SU-DHL-6 (cell line): ENCODE measurements around the gene ARL8A.

ENCODE experiments used
- H2AFZ ChIP-seq: fragments of 200-600 bp; sonication (generic); 2 replicates; pipeline ENCODE4 v1.6.1; 2014; ENCODE audit warnings: low read depth, mild to moderate bottlenecking, moderate library complexity, mixed read lengths, antibody characterized with exemption, low read length; ENCODE audit not compliant: severe bottlenecking
- H3F3A ChIP-seq: fragments of 200-600 bp; shearing (Covaris generic); 2 replicates; pipeline ENCODE4 v1.6.0; 2016; ENCODE audit warnings: antibody characterized with exemption, mild to moderate bottlenecking; ENCODE audit not compliant: insufficient read depth
- H3K27ac ChIP-seq: fragments of 200-600 bp; sonication (generic); 2 replicates; pipeline ENCODE4 v1.5.1; 2016; ENCODE audit warnings: low read depth, mild to moderate bottlenecking, low read length, moderate library complexity, mixed read lengths
- H3K27me3 ChIP-seq: fragments of 200-600 bp; sonication (generic), shearing (Covaris generic); 2 replicates; pipeline ENCODE4 v1.6.0; 2014; ENCODE audit warnings: mild to moderate bottlenecking, low read length
- H3K36me3 ChIP-seq: fragments of 200-600 bp; sonication (generic); 2 replicates; pipeline ENCODE4 v1.6.1; 2014; ENCODE audit warnings: mild to moderate bottlenecking, low read length, mixed read lengths
- H3K4me2 ChIP-seq: fragments of 300-600, 200-600 bp; shearing (Covaris generic), sonication (generic); 2 replicates; pipeline ENCODE4 v1.6.0; 2014; ENCODE audit warnings: low read length, low read depth, mild to moderate bottlenecking; ENCODE audit not compliant: poor library complexity, severe bottlenecking
- H3K4me3 ChIP-seq: fragments of 200-600 bp; sonication (generic); 2 replicates; pipeline ENCODE4 v1.5.1; 2014; ENCODE audit warnings: antibody characterized with exemption, low read length, mild to moderate bottlenecking, mixed read lengths; ENCODE audit not compliant: insufficient read depth, poor library complexity, severe bottlenecking
- H3K79me2 ChIP-seq: fragments of 200-600 bp; sonication (generic); 2 replicates; pipeline ENCODE4 v1.6.1; 2014; ENCODE audit warnings: mild to moderate bottlenecking, low read length, moderate library complexity; ENCODE audit not compliant: insufficient read depth
- H3K9ac ChIP-seq: fragments of 200-600 bp; sonication (generic); 2 replicates; pipeline ENCODE4 v1.7.0; 2014; ENCODE audit warnings: mild to moderate bottlenecking, low read length
- H3K9me2 ChIP-seq: fragments of 200-600 bp; sonication (generic); replicated peaks from 2 replicates; pipeline ENCODE4 v1.6.1; 2014; ENCODE audit warnings: low read length; ENCODE audit not compliant: insufficient read depth
- H3K9me3 ChIP-seq: fragments of 200-600 bp; sonication (generic); 2 replicates; pipeline ENCODE4 v1.6.1; 2014; ENCODE audit warnings: low read length, mixed read lengths; ENCODE audit not compliant: insufficient read depth
- H4K20me1 ChIP-seq: fragments of 200-600 bp; sonication (generic); 2 replicates; pipeline ENCODE4 v1.6.1; 2014; ENCODE audit warnings: low read depth, mild to moderate bottlenecking, antibody characterized with exemption, low read length, moderate library complexity, mixed read lengths
- EZH2phosphoT487 ChIP-seq: fragments of 200-600 bp; sonication (generic), shearing (Covaris generic); conservative IDR thresholded peaks from 2 replicates; pipeline ENCODE4 v1.6.1; 2018; ENCODE audit warnings: mild to moderate bottlenecking, antibody characterized with exemption, low read length, moderate library complexity, mixed read lengths
- TF ChIP-seq, protein P1 (sequence below): fragments of 200-600 bp; sonication (generic); IDR thresholded peaks from one replicate; pipeline ENCODE4 v1.5.1; 2017; ENCODE audit warnings: antibody characterized with exemption, mild to moderate bottlenecking, low read length, moderate library complexity; ENCODE audit not compliant: insufficient read depth, poor library complexity, severe bottlenecking

The ARL8A gene

DNA sequence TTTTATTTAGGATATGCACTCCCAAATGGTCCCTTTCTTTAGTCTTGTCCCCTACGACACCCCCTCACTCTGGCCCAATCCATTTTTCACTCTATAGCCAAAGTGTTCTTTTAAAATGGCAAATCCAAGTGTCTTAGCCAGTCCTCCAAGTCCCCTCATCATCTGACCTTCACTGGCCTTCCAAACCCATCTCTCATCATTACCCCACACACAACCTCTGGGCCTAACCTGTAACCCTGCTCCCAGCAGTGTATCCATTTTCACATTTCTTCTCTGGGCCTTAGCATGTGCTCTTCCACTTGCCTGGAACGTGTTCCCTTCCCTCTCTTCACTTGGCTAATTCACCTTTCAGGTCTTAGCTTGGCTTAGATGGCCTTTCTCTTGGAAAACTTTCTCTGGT, 6.5 kb upstream of the ARL8A start:
- no peak overlapping the region for H3K9ac ChIP-seq
- H3K4me2 ChIP-seq: no peak overlapping the region
- H3K27me3 ChIP-seq: no peaks in the 10 kb centered on the region
- no peak overlapping the region for H2AFZ ChIP-seq
- no peaks in the 10 kb centered on the region for H3K36me3 ChIP-seq
- no peaks in the 10 kb centered on the region for H3K9me3 ChIP-seq
- TF ChIP-seq, protein P1, sequence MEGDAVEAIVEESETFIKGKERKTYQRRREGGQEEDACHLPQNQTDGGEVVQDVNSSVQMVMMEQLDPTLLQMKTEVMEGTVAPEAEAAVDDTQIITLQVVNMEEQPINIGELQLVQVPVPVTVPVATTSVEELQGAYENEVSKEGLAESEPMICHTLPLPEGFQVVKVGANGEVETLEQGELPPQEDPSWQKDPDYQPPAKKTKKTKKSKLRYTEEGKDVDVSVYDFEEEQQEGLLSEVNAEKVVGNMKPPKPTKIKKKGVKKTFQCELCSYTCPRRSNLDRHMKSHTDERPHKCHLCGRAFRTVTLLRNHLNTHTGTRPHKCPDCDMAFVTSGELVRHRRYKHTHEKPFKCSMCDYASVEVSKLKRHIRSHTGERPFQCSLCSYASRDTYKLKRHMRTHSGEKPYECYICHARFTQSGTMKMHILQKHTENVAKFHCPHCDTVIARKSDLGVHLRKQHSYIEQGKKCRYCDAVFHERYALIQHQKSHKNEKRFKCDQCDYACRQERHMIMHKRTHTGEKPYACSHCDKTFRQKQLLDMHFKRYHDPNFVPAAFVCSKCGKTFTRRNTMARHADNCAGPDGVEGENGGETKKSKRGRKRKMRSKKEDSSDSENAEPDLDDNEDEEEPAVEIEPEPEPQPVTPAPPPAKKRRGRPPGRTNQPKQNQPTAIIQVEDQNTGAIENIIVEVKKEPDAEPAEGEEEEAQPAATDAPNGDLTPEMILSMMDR: no peak
- no peak for TF ChIP-seq EZH2phosphoT487
- H3F3A ChIP-seq: peaks cover 7% of the 10 kb centered on the region; the same call in 1 of the 2 replicates
- H3K4me3 ChIP-seq: no peak overlapping the region
- H4K20me1 ChIP-seq: no peaks in the 10 kb centered on the region
- no peaks in the 10 kb centered on the region for H3K79me2 ChIP-seq
- H3K27ac ChIP-seq: no peak overlapping the region
- no peaks in the 10 kb centered on the region for H3K9me2 ChIP-seq

DNA sequence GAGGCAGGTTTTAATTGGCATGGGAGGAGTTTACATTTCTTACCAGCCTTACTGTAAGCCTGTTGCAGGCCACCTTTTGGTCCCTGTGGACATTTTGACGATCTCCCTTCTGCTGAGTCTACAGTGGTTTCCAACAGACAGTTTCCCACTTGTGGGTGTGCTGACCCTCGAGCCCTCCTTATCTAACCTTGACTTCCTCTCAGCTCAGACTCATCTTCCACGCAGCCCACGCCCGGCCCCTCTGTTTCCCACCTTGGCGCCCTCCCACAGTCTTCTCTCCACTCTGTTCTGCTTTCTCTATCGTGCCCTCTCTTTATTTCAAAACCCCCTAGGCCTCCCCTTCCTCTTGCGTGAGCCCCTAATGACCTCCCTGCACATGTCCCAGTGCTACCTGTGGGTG, 6.1 kb upstream of the ARL8A start:
- H3K36me3 ChIP-seq: no peaks in the 10 kb centered on the region
- no peaks in the 10 kb centered on the region for H4K20me1 ChIP-seq
- no peak overlapping the region for H3K9ac ChIP-seq

DNA sequence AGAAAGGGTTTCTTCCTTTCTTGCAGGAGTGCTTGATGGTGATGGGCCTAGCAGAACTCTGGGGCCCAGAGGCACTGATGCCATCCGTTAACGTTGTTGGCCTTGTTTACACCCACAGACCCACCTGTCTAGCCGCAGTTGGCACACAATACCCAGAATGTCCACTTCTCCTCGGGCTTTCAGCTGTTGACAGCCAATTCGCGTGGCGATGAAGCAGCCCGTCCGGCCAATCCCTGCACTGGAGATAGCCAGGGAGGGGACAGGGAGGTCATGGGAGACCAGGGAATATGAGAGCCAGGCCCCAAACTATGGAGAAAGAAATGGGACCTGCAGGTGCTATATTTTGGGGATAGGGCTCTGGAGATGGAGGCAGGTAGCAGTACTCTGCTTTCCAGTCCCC, 5.7 kb upstream of the ARL8A start:
- H3K27me3 ChIP-seq: no peaks in the 10 kb centered on the region
- no peak overlapping the region for H3K4me3 ChIP-seq
- H3K4me2 ChIP-seq: no peak overlapping the region
- H3K9me3 ChIP-seq: no peaks in the 10 kb centered on the region
- TF ChIP-seq, protein P1: no peak
- no peak for TF ChIP-seq EZH2phosphoT487
- H3K79me2 ChIP-seq: no peaks in the 10 kb centered on the region
- no peak overlapping the region for H2AFZ ChIP-seq
- H3K36me3 ChIP-seq: no peaks in the 10 kb centered on the region
- no peaks in the 10 kb centered on the region for H4K20me1 ChIP-seq
- no peak overlapping the region for H3K9ac ChIP-seq
- no peaks in the 10 kb centered on the region for H3K9me2 ChIP-seq
- H3F3A ChIP-seq: peaks cover 14% of the 10 kb centered on the region
- no peak overlapping the region for H3K27ac ChIP-seq

More for the DNA sequence above, 6.1 kb upstream of the ARL8A start:
- no peaks in the 10 kb centered on the region for H3K9me2 ChIP-seq
- no peak overlapping the region for H3K4me2 ChIP-seq
- H2AFZ ChIP-seq: no peak overlapping the region
- peaks cover 10% of the 10 kb centered on the region for H3F3A ChIP-seq
- no peak overlapping the region for H3K27ac ChIP-seq
- no peak overlapping the region for H3K4me3 ChIP-seq
- no peaks in the 10 kb centered on the region for H3K27me3 ChIP-seq
- no peaks in the 10 kb centered on the region for H3K79me2 ChIP-seq
- no peaks in the 10 kb centered on the region for H3K9me3 ChIP-seq
- TF ChIP-seq, protein P1: no peak
- TF ChIP-seq EZH2phosphoT487: no peak
